OCI-LY1 (cell line): ENCODE measurements around the gene UTP11.

ENCODE experiments used
- CTCF ChIP-seq: fragments of 200-600 bp; sonication (generic), shearing (Covaris generic); IDR thresholded peaks from 2 replicates; pipeline ENCODE4 v1.5.1; 2017; ENCODE audit warnings: mild to moderate bottlenecking, antibody characterized with exemption, low read length, moderate library complexity, mixed read lengths
- EZH2 ChIP-seq: fragments of 200-600 bp; sonication (generic), shearing (Covaris generic); IDR thresholded peaks from 2 replicates; pipeline ENCODE4 v1.8.0; 2017; ENCODE audit warnings: borderline replicate concordance, mixed run types, mild to moderate bottlenecking, antibody characterized with exemption, low read length, moderate library complexity, mixed read lengths

- no peak for TF ChIP-seq CTCF
- no peak for TF ChIP-seq EZH2
These were observed 15.1 kb upstream of the UTP11 start for GRCh38 chr1:37997256-37998088.
